Stomach (tissue), 4 donors: ENCODE data around the gene GALK2.

Experiments used
- CTCF ChIP-seq, 7 experiments: fragments of 450-650 bp in 4 of 7; fragments of 200-600 bp in 3 of 7; sonication (generic) in 3 of 7; IDR thresholded peaks; one replicate each; pipeline ENCODE4 v1.5.1; 2016 to 2019; ENCODE audit warnings: antibody characterized with exemption in 7 of 7, control low read depth in 2 of 7, mild to moderate bottlenecking in 1 of 7
- POLR2A ChIP-seq, 4 donors: fragments of 450-650 bp; IDR thresholded peaks; one replicate each; pipeline ENCODE4 v1.6.1; 2016; ENCODE audit warnings: antibody characterized with exemption in 4 of 4, control low read depth in 2 of 4, mild to moderate bottlenecking in 1 of 4, moderate library complexity in 1 of 4
- POLR2AphosphoS5 ChIP-seq, 3 donors: sonication (generic); formaldehyde crosslinking; IDR thresholded peaks; one replicate each; pipeline ENCODE4 v1.6.1; 2016; ENCODE audit warnings: antibody characterized with exemption in 3 of 3

- TF ChIP-seq POLR2AphosphoS5 (IDR thresholded peaks at IDR 0.05) (no peak), POLR2A (IDR thresholded peaks at IDR 0.05) (no peak), CTCF (IDR thresholded peaks at IDR 0.05) (no peak)
Measured at GRCh38 chr15:49296258-49296657, 126.2 kb downstream of the GALK2 start.
